Stimulated activated CD4-positive, alpha-beta T cell treated with anti-CD3 and anti-CD28 coated beads, Interleukin-4, amount 100 ng/mL, for 24 hours (primary cell): ENCODE measurements around the gene ARSI.

Experiments
- DNase-seq: peaks from one replicate; pipeline ENCODE4 v3.0.0-alpha.2; 2020

Gene ARSI

DNA sequence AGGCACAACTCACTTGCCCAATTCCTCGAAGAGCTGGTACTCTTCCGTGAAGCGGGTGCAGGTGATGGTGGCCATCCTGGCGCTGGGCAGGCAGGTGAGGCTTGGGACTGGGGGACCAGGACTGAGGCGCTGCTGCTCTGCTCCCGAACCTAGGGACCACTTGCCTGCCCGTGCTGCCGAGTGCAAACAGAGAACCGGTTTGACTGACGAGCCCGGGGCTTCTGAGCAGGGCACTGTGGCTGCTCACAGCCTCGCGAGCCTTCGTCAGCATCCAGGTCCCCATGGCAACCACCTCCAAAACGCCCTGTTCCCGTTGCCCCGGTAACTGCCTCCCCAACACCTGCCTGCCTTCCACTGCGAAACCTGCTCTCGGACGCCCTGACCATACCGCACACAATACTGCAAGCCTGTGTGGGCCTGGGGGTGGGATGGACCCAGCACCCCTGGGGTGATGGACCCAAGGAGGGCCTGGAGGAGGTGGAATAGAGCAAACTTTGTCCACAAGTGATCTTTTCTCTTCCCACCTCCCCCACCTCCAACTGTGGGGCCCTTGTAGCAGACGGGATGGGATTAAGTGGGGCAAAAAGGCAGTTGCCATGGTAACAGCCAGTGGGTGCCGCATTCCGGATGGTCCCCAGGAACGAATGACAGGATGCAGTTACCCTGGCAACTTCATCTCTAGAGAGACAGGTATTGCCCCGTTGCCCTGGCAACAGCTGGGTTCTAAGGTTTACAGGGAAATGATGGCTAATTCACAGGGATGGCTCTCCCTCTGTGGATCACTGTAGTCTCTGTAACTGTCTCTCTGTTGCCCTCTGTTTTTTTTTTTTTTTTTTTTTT, 12.9 kb downstream of the ARSI start, which contains the start of gene CAMK2A:
TSS of gene CAMK2A (minus strand) at position 223 of the 840 bp plus-strand sequence. CDS start at position 75, 148 bp downstream.
- no peak for DNase-seq

DNA sequence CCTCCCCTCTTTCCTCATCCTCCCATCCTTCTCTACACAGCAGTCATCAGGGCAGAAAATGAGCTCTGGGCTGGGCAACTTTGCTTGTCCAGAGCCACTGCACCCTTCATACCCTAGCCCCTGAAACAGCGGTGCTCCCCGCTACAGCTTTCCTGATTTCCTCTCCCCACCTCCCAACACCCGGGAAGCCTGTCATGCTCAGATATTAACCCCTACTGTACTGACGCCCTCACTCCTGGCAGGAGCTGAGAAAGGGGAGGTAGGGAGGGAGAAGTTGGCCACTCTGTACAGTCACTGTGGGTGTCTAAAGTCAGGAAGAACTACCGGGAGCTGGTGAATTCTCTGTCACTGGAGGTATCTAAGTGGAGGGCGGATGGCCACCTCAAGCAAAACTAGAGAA, 13.9 kb downstream of the ARSI start:
- DNase-seq, result no peak

DNA sequence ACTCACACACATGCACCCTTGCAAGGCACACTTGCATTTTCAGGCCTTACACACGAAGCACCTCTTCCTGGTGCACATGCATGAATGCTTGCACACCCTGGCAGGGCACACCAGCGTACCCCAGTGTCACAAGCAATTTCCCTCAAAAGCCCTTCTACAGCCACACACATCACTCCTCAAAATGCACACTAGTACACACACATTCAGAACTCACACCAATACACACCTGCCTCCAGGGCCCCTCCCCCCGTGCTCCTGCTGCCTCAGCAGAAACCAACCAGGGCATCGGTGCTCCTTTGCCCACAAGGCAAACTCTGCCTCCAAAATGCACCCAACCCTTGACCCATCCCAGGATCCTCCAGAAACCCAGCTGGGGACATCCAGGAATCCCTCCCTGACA, 14.3 kb downstream of the ARSI start:
- DNase-seq, result no peak

DNA sequence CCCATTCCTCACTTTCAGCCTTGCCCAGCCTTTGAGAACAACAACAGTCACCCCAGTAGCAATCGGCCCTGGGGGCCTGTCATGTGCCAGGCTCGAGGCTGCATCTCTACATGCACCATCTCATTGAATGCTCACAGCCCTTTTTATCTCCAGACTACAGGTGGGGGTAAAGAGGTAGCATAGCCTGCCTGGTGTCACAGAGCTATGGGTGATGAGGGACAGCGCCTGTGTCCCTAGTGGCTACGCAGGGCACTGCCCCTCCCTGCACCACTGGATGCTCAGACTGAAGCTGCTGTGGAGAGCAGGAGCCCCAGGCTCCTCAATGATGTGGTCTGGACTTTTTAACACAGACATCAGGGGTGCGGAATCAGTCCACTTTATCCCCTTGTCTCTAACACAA, 15.9 kb downstream of the ARSI start:
- no peak for DNase-seq

DNA sequence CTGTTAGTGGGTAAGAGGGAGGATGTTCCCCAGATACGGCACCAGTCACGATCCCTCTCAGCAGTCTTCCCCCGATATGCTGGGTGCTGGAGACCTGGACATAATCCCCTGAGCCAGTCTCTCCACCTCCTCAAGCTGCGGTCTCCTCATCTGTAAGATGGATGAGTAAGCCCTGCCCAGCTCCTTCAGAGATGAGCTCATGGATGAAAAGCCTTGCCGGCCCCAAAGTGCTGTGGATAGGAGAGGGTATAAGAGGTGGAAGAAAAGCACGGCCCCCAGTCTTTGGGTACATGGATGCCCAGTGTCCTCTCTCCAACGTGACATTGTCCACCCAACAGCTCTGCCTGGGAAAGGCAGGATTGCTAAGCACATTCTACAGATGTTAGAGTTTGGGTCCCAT, 17.6 kb downstream of the ARSI start:
- DNase-seq, result no peak

DNA sequence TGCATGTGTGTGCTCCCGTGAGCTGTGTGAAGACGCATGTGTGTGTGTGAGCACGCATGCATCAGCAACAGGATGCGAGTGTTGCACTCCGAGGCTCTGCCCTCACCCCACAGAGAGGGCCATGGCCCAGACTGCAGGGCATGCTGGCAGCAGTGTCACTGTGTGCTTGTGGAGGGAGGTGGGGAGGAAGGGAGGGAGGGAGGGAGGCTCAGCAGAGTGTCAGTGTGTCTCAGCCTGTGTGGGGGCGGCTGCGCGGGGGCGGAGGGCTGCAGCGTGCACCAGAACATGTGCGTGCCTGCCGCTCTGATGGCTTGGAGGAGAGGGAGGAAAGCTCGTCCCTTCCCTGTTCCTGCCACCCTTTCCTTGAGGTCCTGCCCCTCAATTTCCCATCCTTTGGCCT, 18.4 kb downstream of the ARSI start:
- DNase-seq, result no peak

DNA sequence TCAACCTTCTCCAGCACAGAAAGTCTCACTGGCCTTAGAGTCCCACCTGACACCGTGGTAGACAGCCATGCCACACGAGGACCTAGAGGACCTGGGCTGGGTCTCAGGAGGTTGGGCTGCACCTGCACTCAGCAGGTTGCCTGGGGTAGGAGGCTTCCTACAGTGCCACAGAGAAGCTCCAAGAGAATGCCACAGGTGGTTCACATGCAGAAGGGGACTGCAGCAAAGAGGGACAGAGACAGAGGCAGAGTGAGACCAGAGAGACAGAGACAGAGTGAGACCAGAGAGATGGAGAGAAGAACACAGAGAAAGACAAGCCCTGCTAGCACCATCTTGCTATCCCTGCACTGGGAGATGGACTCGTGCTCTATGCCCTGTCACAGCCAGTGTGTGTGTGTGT, 18.8 kb downstream of the ARSI start:
- no peak for DNase-seq

DNA sequence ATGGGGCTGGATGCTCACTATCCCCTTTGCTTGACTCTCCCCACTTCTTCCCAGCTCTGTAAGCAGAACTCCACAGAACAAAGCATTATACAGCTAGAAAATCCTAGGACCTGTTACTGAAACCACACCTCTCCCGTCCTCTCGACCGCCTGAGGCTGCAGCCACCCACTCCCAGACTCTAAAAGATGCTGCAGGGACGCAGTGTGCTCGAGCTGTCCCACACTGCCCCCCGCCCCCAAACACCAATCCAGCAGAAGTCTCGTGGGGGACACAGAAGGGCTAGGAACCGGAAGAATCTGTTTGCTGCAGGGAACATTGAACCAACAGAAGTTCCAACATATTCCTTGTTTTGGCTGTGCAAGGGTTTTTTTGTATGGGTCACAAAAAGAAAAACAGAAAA, 20.7 kb downstream of the ARSI start:
- DNase-seq, result no peak

DNA sequence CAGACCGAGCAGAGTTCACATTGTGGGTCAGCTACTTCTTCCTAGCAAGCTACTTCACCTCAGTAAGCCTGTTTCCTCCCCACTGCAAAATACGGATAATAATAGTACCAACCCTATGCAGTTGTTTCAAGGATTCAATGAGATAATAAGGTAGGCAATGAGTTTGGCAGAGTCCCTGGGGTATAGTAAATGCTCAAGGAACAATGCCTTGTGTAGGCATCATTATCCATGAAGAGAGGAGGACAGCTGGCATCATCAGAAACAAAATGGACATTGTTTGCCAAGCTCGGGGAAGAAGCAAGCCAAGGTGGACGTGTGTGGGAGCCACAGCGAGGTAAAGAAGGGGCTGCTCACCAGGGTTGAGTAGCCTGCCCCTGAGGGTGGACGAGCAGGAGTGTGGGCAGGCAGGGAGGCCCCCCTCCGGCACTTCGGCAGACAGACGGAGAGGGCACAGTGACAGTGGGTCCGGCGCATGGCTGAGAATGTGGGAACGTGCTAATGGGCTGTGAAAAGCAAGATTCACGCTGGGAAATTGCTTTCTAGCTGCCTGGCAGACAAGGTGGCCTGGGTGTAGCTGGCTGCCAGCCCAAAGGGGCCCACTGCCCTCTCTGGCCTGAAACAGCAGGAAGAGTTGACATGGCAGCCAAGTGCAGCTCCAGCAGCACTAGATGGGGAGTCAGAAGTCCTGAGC, 23.2 kb downstream of the ARSI start:
- no peak for DNase-seq

DNA sequence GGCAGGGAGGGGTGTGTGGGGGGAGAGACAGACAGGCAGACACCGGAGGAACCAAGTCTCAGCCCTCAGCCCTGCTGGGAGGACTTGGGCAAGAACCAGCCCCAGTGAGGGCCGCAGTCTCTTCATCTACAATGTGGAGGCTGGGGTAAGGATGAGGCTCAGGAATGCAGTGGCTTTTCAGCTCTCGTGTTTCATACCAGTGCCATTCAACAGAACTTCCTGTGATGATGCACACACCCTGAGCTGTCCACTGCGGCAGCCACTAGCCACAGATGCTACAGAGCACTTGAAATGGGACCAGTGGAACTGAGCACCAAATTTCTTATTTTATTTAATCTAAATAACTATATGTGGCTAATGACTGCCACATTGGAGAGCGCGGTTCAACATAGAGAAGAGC, 23.8 kb downstream of the ARSI start:
- DNase-seq, result no peak

DNA sequence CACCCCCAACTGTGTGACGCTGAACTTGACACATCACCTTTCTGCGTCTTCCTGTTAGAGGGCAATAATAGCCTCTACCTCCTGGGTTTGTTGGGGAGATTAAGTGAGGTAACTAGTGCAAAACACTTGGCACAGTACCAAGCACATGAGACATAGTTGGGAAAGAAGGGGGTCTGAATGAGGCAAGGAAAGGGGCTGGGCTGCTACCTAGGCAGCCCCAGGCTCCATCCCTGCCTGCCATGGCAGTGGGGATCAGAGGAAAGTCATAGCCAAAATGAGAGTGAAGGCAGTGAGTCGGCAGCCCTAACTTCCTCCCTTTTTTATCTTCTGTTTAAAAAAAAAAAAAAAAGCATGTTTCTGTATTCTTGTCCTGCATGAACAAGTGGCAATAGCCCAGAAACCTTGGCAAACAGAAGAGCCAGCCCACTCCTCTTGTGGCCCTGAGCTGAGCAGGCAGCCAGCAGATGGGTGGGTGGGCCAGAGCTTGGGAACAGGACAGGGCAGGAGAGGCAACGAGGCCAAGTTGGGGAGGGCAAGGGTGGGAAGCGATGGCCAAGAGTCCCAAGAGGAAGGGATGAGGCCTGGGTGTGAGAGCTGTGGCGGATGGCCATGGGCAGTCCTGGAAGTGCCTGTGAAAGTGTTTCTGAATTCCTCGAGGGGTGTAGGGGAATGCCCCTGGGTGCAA, 24.5 kb downstream of the ARSI start:
- DNase-seq, result no peak

DNA sequence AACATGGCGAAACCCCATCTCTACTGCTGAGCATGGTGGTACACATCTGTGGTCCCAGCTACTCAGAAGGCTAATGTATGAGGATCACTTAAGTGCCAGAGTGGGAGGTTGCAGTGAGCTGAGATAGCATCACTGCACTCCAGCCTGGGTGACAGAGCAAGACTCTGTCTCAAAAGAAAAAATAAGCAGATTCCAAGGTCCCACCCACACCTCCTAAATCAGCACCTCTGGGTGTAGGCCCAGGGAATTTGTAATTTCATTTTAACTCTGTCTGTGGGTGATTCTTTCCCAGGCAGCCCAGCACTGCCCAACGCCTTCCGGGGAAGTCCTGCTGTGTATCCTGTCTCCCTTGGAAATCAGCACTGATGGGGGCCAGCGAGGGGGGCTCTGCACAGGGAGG, 25.7 kb downstream of the ARSI start:
- DNase-seq, result no peak

DNA sequence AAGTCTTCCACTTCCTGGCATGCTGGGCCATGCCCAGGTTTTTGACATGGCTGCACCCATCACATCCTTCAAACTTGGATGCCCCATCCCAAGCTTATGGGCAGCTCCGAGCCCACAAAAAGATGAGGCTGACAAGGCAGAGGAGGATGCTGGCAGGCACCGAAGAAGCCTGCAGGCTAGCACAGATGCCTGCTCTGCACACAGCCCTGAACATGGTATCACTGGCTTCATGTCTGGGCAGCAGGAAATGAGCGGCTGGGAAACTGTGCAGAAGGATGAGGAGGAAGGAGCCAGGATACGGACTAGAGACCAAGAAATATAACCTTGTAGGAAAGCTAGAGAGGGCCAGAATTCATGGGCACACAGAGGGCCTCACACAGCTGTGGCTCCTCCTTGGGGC, 27.9 kb downstream of the ARSI start:
- no peak for DNase-seq

DNA sequence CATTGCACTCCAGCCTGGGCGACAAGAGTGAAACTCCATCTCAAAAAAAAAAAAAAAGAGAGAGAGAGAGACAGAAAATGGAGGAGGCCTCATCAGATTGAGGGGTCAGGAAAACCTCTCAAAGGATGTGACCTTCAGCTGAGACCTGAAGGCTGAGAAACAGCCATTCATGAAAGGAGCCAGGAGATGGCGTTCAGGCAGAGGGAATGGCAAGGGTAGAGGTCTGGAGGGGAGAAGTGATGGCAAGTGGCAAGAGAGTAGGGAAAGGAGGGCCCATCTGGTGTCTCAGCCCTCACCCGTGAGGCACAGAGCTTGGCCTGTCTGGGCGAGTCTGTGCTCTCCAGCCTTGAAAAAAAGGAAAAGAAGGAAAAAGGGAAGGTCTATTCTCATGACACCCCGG, 30.2 kb downstream of the ARSI start:
- no peak for DNase-seq

DNA sequence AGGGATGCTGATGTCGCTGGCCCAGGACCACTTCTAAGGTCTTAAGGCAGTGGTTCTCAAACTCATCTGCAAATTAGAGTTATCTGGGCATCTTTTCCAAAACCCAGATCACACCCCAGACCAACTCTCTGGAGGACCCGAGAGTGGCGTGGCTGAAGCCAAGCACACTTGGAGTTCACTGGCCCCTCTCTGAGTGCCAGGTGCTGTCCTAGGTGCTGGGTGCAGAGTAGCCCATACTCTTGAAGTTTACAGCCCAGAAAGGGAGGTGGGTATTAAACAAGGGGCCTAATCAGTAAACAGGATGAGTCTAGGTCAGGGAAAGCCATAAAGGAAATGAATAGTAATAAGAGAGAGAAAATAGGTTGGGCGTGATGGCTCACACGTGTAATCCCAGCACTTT, 30.8 kb downstream of the ARSI start:
- no peak for DNase-seq

DNA sequence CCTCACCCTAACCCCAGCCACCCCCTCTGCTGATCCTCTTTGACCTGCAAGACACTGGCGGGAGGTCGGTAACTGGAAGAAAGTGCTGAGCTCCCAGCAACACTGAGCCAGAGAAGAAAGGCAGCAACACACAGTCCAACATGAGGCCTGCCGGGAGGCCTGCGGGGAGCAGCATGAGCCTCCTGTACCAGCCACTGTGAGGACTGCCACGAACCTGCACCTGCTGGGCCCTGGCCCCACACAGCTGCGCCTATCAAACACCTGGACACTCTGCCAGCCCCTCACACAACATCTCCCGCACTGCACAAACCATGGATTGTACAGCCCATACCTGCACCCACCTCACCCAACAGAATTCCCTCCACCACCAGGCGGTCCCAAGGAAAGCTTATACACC, 31.4 kb downstream of the ARSI start:
- DNase-seq, result no peak

DNA sequence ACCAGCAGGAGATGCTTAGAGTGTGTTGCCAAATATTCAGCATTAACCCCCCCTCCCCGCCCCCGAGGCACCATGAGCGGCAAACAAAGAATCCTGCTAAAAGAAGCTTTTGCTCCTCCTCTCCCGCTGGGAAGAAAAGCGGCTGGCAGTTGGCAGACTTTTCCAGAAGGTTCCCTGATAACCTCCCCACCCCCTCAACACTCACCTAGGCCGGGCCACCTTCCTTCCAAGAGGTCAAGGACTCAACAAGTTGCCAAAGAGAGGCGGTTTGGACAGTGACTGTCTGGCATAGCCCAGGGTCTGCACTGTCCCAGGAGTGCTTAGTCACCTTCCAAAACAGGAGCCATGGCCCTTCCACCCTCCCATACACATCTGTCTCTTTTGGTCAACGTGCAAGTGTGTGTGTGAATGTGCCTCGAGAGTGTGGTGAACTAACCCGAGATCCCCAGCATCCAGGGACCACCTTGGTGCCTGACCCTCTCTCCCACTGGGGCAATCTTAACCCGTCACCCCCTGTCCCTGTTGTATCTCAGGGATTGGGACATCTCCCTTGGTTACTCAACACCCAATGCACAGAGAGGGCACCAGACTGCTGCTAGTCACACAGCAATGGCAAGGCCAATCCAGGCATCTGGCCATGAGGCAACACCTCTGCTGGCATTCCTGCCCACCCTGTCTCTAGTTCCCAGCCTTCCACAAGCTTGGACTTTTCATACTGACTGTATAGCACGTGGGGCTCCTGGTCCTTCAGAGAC, 32.0 kb downstream of the ARSI start:
- no peak for DNase-seq

DNA sequence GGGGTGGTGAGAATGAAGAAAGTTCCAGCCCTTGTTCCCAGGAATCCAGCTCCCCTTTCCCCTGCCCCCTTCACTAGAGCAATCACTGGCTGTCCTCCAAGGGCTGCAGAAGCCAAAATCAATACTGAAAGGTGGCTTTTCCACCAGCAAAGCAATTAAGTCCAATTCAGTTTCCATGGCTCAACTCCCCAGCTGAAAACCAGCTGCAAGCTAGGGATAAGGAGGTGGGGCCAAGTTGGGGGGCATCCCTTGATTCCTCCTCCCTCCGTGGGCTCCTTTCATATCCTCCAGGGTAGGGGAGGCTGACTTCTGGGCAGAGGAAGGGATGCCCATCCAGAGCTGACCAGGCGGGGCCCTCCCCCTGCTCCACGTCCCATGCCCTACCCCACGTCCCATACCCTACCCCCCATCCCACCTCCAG, 35.8 kb downstream of the ARSI start:
- DNase-seq, result no peak

DNA sequence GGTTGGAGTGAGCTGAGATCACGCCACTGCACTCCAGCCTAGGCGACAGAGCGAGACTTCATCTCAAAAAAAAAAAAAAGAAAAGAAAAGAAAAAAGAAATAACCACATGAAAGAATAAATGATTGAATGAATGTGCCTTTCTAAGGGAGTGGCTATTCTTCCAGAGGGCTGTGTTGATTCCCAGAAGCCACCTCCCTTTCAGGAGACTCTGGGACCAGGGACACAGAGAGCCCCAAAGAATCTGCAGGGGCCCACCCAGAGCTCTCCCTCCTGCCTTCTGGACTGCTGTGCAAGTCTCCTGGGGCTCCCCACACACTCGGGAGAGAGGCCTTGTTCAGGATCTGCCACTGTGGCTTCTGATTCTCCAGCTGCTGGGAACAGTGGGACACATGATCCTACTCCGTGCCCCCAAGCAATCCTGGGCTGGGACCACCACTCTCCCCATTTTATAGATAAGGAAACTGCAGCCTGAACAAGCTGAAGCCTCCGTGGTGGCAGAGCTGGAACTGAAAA, 36.8 kb downstream of the ARSI start:
- DNase-seq, result no peak

DNA sequence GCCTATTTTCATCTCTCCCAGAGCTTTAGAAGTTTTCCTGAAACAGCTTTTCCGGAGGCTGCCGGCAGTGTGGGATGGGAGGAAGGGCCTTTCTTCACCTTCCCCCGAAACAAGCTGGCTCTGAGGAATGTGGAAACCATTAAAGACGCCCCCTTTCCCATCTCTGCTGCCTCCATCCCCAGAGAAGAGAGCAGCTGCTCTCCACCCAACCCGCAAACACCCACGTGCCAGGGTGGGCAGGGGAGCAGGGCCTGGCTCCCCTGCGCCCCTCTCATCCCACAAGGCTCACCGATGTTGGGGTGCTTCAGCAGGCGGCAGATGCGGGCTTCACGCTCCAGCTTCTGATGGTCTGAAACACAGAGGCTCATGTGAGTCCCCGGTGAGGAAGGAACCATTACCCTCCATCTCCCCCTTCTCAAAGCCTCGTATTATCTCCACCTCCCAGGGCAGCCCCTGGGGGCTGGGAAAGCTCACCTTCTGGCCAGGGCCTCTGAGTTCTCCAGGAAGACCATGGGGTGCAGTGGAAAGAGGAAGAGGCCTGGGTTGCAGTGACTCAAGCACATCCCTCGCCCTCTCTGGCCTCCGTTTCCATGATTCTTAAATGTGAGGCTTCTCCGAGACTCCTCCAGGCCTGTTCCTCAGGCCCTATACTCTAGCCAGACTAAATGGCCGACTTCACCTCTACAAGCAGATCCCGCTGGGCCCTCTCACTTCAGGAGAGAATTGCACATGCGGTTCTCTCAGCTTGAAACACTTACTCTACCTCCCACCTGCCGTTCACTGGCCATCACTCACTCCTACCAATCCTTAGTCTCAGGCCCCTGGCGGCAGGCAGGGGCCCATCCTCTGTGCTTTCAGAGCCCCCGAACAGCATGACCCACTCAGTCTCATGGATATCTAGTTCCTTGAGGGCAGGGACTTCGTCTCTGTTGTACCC, 37.8 kb downstream of the ARSI start:
- DNase-seq, result no peak

DNA sequence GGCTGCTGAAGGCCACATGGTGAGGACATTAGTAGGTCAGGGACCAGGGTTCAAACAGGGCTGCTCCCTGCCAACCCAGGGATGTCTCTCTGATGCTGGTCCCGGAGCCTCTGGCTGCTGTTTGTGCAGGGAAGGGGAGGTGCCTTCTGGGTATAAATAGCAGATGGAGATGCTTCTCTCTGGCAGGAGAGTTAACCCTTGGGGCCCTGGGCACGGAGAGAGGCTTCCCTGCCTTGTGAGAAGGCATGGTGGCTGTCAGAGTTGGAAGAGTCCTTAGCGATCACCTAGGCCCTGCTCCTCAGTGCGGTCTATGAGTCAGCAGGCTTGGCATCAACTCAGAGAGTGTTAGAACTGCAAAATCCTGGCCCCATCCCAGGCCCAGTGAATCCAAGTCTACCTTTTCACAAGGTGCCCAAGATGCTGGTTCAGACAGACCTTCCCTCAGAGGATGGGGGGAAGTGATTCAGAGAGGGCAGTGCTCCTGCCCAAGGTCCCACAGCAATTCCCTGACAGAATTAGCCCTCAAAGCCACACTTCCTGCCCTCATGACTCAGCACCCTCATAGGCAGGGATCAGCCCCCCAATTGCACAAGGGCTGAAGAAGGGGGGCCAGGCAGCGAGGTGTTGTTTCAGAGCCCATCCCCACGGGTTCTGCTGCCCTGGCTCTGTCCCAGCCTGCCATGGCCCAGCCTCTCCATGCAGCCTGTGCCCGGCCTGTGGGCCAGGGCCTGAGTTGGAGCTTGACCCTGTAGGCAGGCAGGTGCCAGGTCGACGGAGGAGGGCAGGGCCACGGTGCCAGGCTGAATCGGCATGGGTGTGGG, 38.7 kb downstream of the ARSI start:
- no peak for DNase-seq
